ENCODE data around the gene ARL6IP5. TPM values are rescaled to one million over a fixed set of nuclear protein-coding genes. Genes with fewer than 3 reads are reported as not detected.

The ARL6IP5 gene
- total RNA-seq, 1 experiment from 2014 or later = 29.4 TPM

- DNase-seq = peak; percentile 21 to 52
- H3K4me3 ChIP-seq = no peak overlapping the region
Measured at GRCh38 chr3:69144631-69145245, 60.0 kb downstream of the ARL6IP5 start.

GRCh38 chr3:69145688-69146087, 61.0 kb downstream of the ARL6IP5 start:
- no peak for DNase-seq
- no peaks in the 10 kb centered on the region for H3K36me3 ChIP-seq
- H3K9me3 ChIP-seq (replicated peaks) = no peaks in the 10 kb centered on the region
- peaks cover 19% of the 10 kb centered on the region for H3K4me1 ChIP-seq
- no peak overlapping the region for H3K27ac ChIP-seq
- no peak overlapping the region for H3K4me3 ChIP-seq
- no peaks in the 10 kb centered on the region for H3K27me3 ChIP-seq

More at GRCh38 chr3:69144631-69145245, 60.0 kb downstream of the ARL6IP5 start:
- H3K4me1 ChIP-seq = peaks cover 19% of the 10 kb centered on the region
- no peaks in the 10 kb centered on the region for H3K27me3 ChIP-seq
- no peak overlapping the region for H3K27ac ChIP-seq
- no peaks in the 10 kb centered on the region for H3K36me3 ChIP-seq
- no peaks in the 10 kb centered on the region for H3K9me3 ChIP-seq (replicated peaks)

- Histone ChIP-seq H3K4me3 (no peak overlapping the region), H3K27ac (no peak overlapping the region), H3K27me3 (no peaks in the 10 kb centered on the region), H3K36me3 (no peaks in the 10 kb centered on the region), H3K4me1 (no peaks in the 10 kb centered on the region; the same call in none of the 2 replicates), H3K9me3 (replicated peaks) (no peaks in the 10 kb centered on the region)
- DNase-seq = no peak
Measured at GRCh38 chr3:69149586-69149985, 64.8 kb downstream of the ARL6IP5 start.

Other genes with a start within 250 kb of the ARL6IP5 start
- not detected in 2 replicates for gene TAFA4, start 152.4 kb upstream of the ARL6IP5 start, total RNA-seq (2014; rRNA removed; shearing (Covaris generic))
- 8.0 and 11.7 TPM in 2 replicates for gene EOGT, start 71.3 kb upstream of the ARL6IP5 start, total RNA-seq (2014; rRNA removed; shearing (Covaris generic))
- 9.5 and 12.7 TPM in 2 replicates for gene TMF1, start 32.6 kb upstream of the ARL6IP5 start, total RNA-seq (2014; rRNA removed; shearing (Covaris generic))
- 41.0 and 48.4 TPM in 2 replicates for gene UBA3, start 4.6 kb upstream of the ARL6IP5 start, total RNA-seq (2014; rRNA removed; shearing (Covaris generic))
- 0.66 and 1.0 TPM in 2 replicates for gene LMOD3, start 37.7 kb downstream of the ARL6IP5 start, total RNA-seq (2014; rRNA removed; shearing (Covaris generic))